ENCODE data around the gene CENPK. TPM values are rescaled to one million over a fixed set of nuclear protein-coding genes. Genes with fewer than 3 reads are reported as not detected.

The CENPK gene
- total RNA-seq, 1 experiment from 2014 or later, result 46.0 TPM

GRCh38 chr5:65474130-65474711 lies 88.7 kb downstream of the CENPK start:
- no peak overlapping the region for H3K14ac ChIP-seq (ENCODE audit: insufficient read depth, low read length)
- no peak overlapping the region for H4K91ac ChIP-seq (ENCODE audit: insufficient read length, low read depth, low read length)
- H3K9me3 ChIP-seq (ENCODE audit: control insufficient read depth, low read depth, low read length), result no peaks in the 10 kb centered on the region
- no peak overlapping the region for H3K9ac ChIP-seq (ENCODE audit: extremely low read depth, insufficient read length, low read length)
- H3K27me3 ChIP-seq (ENCODE audit: insufficient read depth, low read length), result no peaks in the 10 kb centered on the region
- DNase-seq, result no peak
- no peaks in the 10 kb centered on the region for H3K79me1 ChIP-seq (ENCODE audit: insufficient read depth, low read depth, low read length, poor library complexity, severe bottlenecking)
- H3K4me1 ChIP-seq (ENCODE audit: insufficient read depth, low read length), result no peaks in the 10 kb centered on the region
- H3K36me3 Mint-ChIP-seq (ENCODE audit: insufficient read depth in 1 of 3, low read depth in 3 of 3), result no peaks in the 10 kb centered on the region
- no peak overlapping the region for H3T11ph ChIP-seq (ENCODE audit: low read length)
- WGBS (ENCODE audit: extremely low coverage, insufficient read length, low lambda C conversion rate), result no CpG with 5 or more reads among the region's 3 CpGs
- H3K23ac ChIP-seq (ENCODE audit: insufficient read length, low read depth, low read length), result no peak overlapping the region
- H2BK120ac ChIP-seq (ENCODE audit: low read depth, low read length, poor library complexity, severe bottlenecking), result no peak overlapping the region
- H2BK15ac ChIP-seq (ENCODE audit: low read depth, low read length), result no peak overlapping the region
- no peaks in the 10 kb centered on the region for H3K27me3 Mint-ChIP-seq (ENCODE audit: low read depth)
- no peak overlapping the region for H3K4me2 ChIP-seq (ENCODE audit: insufficient read depth, insufficient read length, low read length)
- no peak overlapping the region for H2BK12ac ChIP-seq (ENCODE audit: insufficient read length, low read depth, low read length)
- H3K27ac Mint-ChIP-seq, result no peak overlapping the region
- no peak overlapping the region for H2AFZ ChIP-seq (ENCODE audit: low read length)
- H3K4me3 Mint-ChIP-seq, result no peak overlapping the region
- no peaks in the 10 kb centered on the region for H3K9me3 Mint-ChIP-seq
- no peaks in the 10 kb centered on the region for H3K4me1 Mint-ChIP-seq
- no peak overlapping the region for H2AK5ac ChIP-seq (ENCODE audit: insufficient read length, low read length)
- H3K27ac ChIP-seq (ENCODE audit: insufficient read length, low read depth, low read length), result no peak overlapping the region
- H3K4ac ChIP-seq (ENCODE audit: low read depth, low read length), result no peak overlapping the region
- H3K18ac ChIP-seq (ENCODE audit: insufficient read length, low read depth, low read length), result no peak overlapping the region
- H4K5ac ChIP-seq (ENCODE audit: insufficient read length, low read depth, low read length), result no peak overlapping the region
- TF ChIP-seq CTCF (conservative IDR thresholded peaks at IDR 0.05), result no peak
- no peak overlapping the region for H2BK20ac ChIP-seq (ENCODE audit: low read depth, low read length, poor library complexity, severe bottlenecking)
- H3K79me2 ChIP-seq (ENCODE audit: insufficient read depth, low read length), result no peaks in the 10 kb centered on the region
- no peaks in the 10 kb centered on the region for H4K20me1 ChIP-seq (ENCODE audit: control insufficient read depth, insufficient read depth, insufficient read length)
- no peak overlapping the region for H4K8ac ChIP-seq (replicated peaks; ENCODE audit: insufficient read length, low read depth, low read length)
- H3K56ac ChIP-seq (ENCODE audit: insufficient read length, low read depth, low read length), result no peak overlapping the region
- no peak overlapping the region for H2BK5ac ChIP-seq (ENCODE audit: insufficient read length, low read length)
- no peaks in the 10 kb centered on the region for H3K23me2 ChIP-seq (ENCODE audit: insufficient read length, low read depth, low read length, poor library complexity, severe bottlenecking)
